MCF 10A (cell line): ENCODE measurements around the gene NPHP3. TPM values are rescaled to one million over a fixed set of nuclear protein-coding genes. Genes with fewer than 3 reads are reported as not detected.

Experiments used
- BruUV-seq: library from RNA; stranded (reverse); fragments of 400-500 nt; replicated peaks from 2 replicates; lab custom pipeline; 2021; lab: Mats Ljungman, UMichigan
- CTCF ChIA-PET: fragments of 300-600 bp; sonication (Branson Sonifier 250); formaldehyde crosslinking; extraction: SDS; loops from one replicate; lab custom pipeline; 2021; ENCODE audit warnings: antibody characterized with exemption, inconsistent platforms; lab: Yijun Ruan, JAX
- POLR2A ChIA-PET: fragments of 300-600, 350-650 bp; sonication (Branson Sonifier 250); formaldehyde crosslinking; extraction: SDS; loops from one replicate; lab custom pipeline; 2020; ENCODE audit warnings: antibody characterized with exemption, inconsistent platforms; lab: Yijun Ruan, JAX
- DNase-seq: peaks from one replicate; pipeline ENCODE4 v3.0.0-alpha.2; 2018; ENCODE audit not compliant: unreplicated experiment
- H3K27ac Mint-ChIP-seq: one replicate; pipeline ENCODE4 v1.8.0; 2022; ENCODE audit warnings: mild to moderate bottlenecking, low read depth, mixed read lengths; ENCODE audit not compliant: unreplicated experiment
- H3K27me3 Mint-ChIP-seq: one replicate; pipeline ENCODE4 v1.8.0; 2022; ENCODE audit warnings: mixed read lengths; ENCODE audit not compliant: insufficient read depth, unreplicated experiment
- H3K36me3 Mint-ChIP-seq: one replicate; pipeline ENCODE4 v1.8.0; 2022; ENCODE audit warnings: mild to moderate bottlenecking, moderate library complexity, mixed read lengths; ENCODE audit not compliant: insufficient read depth, unreplicated experiment
- H3K4me1 Mint-ChIP-seq: one replicate; pipeline ENCODE4 v1.8.0; 2022; ENCODE audit warnings: mixed read lengths; ENCODE audit not compliant: insufficient read depth, unreplicated experiment
- H3K4me3 Mint-ChIP-seq: one replicate; pipeline ENCODE4 v1.8.0; 2022; ENCODE audit warnings: mild to moderate bottlenecking, moderate library complexity, mixed read lengths; ENCODE audit not compliant: unreplicated experiment
- H3K9me3 Mint-ChIP-seq: one replicate; pipeline ENCODE4 v1.8.0; 2022; ENCODE audit warnings: mixed read lengths; ENCODE audit not compliant: unreplicated experiment
- intact Hi-C: fragments of 100-400 bp; cut with micrococcal nuclease; formaldehyde crosslinking; loops from 2 replicates; pipeline ENCODE4 v1.14.1; 2022
- total RNA-seq: library from RNA; stranded (reverse); gene quantifications from 2 replicates; pipeline ENCODE4 v1.2.3, GENCODE V29; 2022
- TF ChIP-seq, protein P1 (sequence below): fragments of 200-600 bp; IDR thresholded peaks from one replicate; pipeline ENCODE4 v1.8.0; 2022; ENCODE audit warnings: antibody characterized with exemption, mild to moderate bottlenecking; ENCODE audit not compliant: unreplicated experiment

The NPHP3 gene
- total RNA-seq, 1 experiment from 2014 or later, result 14.4 TPM

DNA sequence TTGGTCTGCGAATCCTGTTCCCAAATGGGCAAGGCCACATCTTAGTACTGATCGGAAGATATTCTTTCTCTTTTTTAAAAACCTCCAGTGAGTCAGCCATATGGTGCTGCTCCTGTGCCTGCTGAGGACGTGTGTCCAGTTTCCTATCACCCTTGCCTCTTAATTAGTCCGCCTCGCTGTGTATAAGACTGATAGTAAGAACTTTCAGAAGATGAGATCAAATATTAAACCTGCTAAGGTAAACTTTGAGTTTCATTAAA, 61.5 kb downstream of the NPHP3 start:
- H3K9me3 Mint-ChIP-seq, result no peaks in the 10 kb centered on the region
- peak overlapping the region; percentile 99 for H3K27ac Mint-ChIP-seq
- no peak for DNase-seq
- POLR2A ChIA-PET, result interaction anchor here (0.6 to 2.3 kb wide), 16 partner anchors 10 to 170 kb away, joined by 3 to 16 read pairs (median 4); no protein-coding TSS in a partner anchor
- H3K4me3 Mint-ChIP-seq, result peak overlapping the region; percentile 89
- intact Hi-C loops, result no loop called here
- H3K4me1 Mint-ChIP-seq, result peaks cover 30% of the 10 kb centered on the region
- H3K36me3 Mint-ChIP-seq, result peaks cover 12% of the 10 kb centered on the region
- TF ChIP-seq, protein P1, sequence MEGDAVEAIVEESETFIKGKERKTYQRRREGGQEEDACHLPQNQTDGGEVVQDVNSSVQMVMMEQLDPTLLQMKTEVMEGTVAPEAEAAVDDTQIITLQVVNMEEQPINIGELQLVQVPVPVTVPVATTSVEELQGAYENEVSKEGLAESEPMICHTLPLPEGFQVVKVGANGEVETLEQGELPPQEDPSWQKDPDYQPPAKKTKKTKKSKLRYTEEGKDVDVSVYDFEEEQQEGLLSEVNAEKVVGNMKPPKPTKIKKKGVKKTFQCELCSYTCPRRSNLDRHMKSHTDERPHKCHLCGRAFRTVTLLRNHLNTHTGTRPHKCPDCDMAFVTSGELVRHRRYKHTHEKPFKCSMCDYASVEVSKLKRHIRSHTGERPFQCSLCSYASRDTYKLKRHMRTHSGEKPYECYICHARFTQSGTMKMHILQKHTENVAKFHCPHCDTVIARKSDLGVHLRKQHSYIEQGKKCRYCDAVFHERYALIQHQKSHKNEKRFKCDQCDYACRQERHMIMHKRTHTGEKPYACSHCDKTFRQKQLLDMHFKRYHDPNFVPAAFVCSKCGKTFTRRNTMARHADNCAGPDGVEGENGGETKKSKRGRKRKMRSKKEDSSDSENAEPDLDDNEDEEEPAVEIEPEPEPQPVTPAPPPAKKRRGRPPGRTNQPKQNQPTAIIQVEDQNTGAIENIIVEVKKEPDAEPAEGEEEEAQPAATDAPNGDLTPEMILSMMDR, result no peak
- no peaks in the 10 kb centered on the region for H3K27me3 Mint-ChIP-seq
- no TSS peak for BruUV-seq
- CTCF ChIA-PET, result interaction anchor here (0.6 to 2.0 kb wide), 7 partner anchors 10 to 902 kb away, joined by 3 to 6 read pairs (median 3); no protein-coding TSS in a partner anchor

GRCh38 chr3:132660052-132660810, 62.0 kb downstream of the NPHP3 start, which contains the start of gene UBA5:
Gene UBA5, plus strand, starts transcription at chr3:132660329. Its CDS starts 209 bp downstream, at chr3:132660538.
- POLR2A ChIA-PET, result interaction anchor here (0.6 to 2.6 kb wide), 20 partner anchors 10 to 243 kb away, joined by 3 to 16 read pairs (median 4); partner anchors contain the start of gene DNAJC13
- H3K4me3 Mint-ChIP-seq, result peak within 1 kb of the TSS; percentile 89

GRCh38 chr3:132659365-132660051, 62.7 kb downstream of the NPHP3 start, which contains the start of gene ACAD11:
Gene ACAD11, minus strand, starts transcription at chr3:132659809. Its CDS starts 58 bp downstream, at chr3:132659751.
- POLR2A ChIA-PET, result interaction anchor here (0.6 to 2.6 kb wide), 20 partner anchors 11 to 1663 kb away, joined by 3 to 16 read pairs (median 3); partner anchors contain the start of gene DNAJC13
- peak; percentile 72 for DNase-seq
- CTCF ChIA-PET, result interaction anchor here (0.6 to 2.3 kb wide), 9 partner anchors 10 to 903 kb away, joined by 3 to 17 read pairs (median 3); no protein-coding TSS in a partner anchor
- TSS peak; percentile 59 for BruUV-seq
- H3K36me3 Mint-ChIP-seq, result peaks cover 12% of the 10 kb centered on the region
- H3K27ac Mint-ChIP-seq, result peak within 1 kb of the TSS; percentile 99
- intact Hi-C loops, result loop anchor here (1.0 kb wide), 1 partner anchor 123 kb away; no protein-coding TSS in a partner anchor
- no peaks in the 10 kb centered on the region for H3K27me3 Mint-ChIP-seq
- peak within 1 kb of the TSS; percentile 89 for H3K4me3 Mint-ChIP-seq
- peaks cover 26% of the 10 kb centered on the region for H3K4me1 Mint-ChIP-seq
- TF ChIP-seq, protein P1, result peak; percentile 45
- H3K9me3 Mint-ChIP-seq, result no peaks in the 10 kb centered on the region

More at GRCh38 chr3:132660052-132660810, 62.0 kb downstream of the NPHP3 start, which contains the start of gene UBA5:
- TF ChIP-seq, protein P1, result no peak
- CTCF ChIA-PET, result interaction anchor here (0.6 to 2.3 kb wide), 12 partner anchors 10 to 903 kb away, joined by 3 to 17 read pairs (median 3); no protein-coding TSS in a partner anchor
- no TSS peak for BruUV-seq
- intact Hi-C loops, result no loop called here
- H3K27ac Mint-ChIP-seq, result peak within 1 kb of the TSS; percentile 99
- peak; percentile 73 for DNase-seq
- peaks cover 12% of the 10 kb centered on the region for H3K36me3 Mint-ChIP-seq
- H3K4me1 Mint-ChIP-seq, result peaks cover 32% of the 10 kb centered on the region
- H3K27me3 Mint-ChIP-seq, result no peaks in the 10 kb centered on the region
- no peaks in the 10 kb centered on the region for H3K9me3 Mint-ChIP-seq
